ENCODE measurements around the gene MLF1. TPM values are rescaled to one million over a fixed set of nuclear protein-coding genes. Genes with fewer than 3 reads are reported as not detected.

The MLF1 gene
- total RNA-seq, 1 experiment from 2014 or later: 11.9 TPM

GRCh38 chr3:158600787-158601186, 29.8 kb downstream of the MLF1 start:
- ChIA-PET CTCF (no interaction called here), POLR2A (ENCODE audit: unreplicated experiment) (interaction anchor here (0.6 kb wide), 1 partner anchor 125 kb away, joined by 5 read pairs; no protein-coding TSS in a partner anchor)
- Histone ChIP-seq H3K4me1 (ENCODE audit: insufficient read depth, low read length) (no peaks in the 10 kb centered on the region), H3K27ac (ENCODE audit: low read length) (no peak overlapping the region), H4K20me1 (ENCODE audit: low read length) (no peaks in the 10 kb centered on the region), H3K9me2 (replicated peaks; ENCODE audit: low read length) (no peaks in the 10 kb centered on the region), H3K79me2 (ENCODE audit: low read length) (no peaks in the 10 kb centered on the region), H3K36me3 (ENCODE audit: low read depth, low read length) (no peaks in the 10 kb centered on the region), H3K9me3 (ENCODE audit: low read length) (no peaks in the 10 kb centered on the region), H3K4me2 (ENCODE audit: low read length) (no peak overlapping the region), H2AFZ (ENCODE audit: low read length) (no peak overlapping the region), H3K27me3 (ENCODE audit: low read length) (no peaks in the 10 kb centered on the region), H3K4me3 (ENCODE audit: low read length) (no peak overlapping the region), H3K9ac (ENCODE audit: low read length) (no peak overlapping the region), H3F3A (ENCODE audit: low read length, unreplicated experiment) (no peaks in the 10 kb centered on the region)
- BruUV-seq (replicated peaks): no TSS peak
- TF ChIP-seq EZH2 (IDR thresholded peaks at IDR 0.05; ENCODE audit: low read length, unreplicated experiment) (no peak), EZH2phosphoT487 (IDR thresholded peaks at IDR 0.05; ENCODE audit: borderline replicate concordance, low read length) (no peak), CTCF (conservative IDR thresholded peaks at IDR 0.05; ENCODE audit: low read depth, low read length) (no peak)
- ATAC-seq (no peak), DNase-seq (no peak)
- intact Hi-C loops (cut with micrococcal nuclease): no loop called here

GRCh38 chr3:158602227-158602626, 31.2 kb downstream of the MLF1 start:
- Histone ChIP-seq H3K4me2 (ENCODE audit: low read length) (no peak overlapping the region), H3K79me2 (ENCODE audit: low read length) (no peaks in the 10 kb centered on the region), H3K9me2 (replicated peaks; ENCODE audit: low read length) (no peaks in the 10 kb centered on the region), H3K9me3 (ENCODE audit: low read length) (no peaks in the 10 kb centered on the region), H3K9ac (ENCODE audit: low read length) (no peak overlapping the region), H4K20me1 (ENCODE audit: low read length) (no peaks in the 10 kb centered on the region), H3K4me3 (ENCODE audit: low read length) (no peak overlapping the region), H3K27me3 (ENCODE audit: low read length) (no peaks in the 10 kb centered on the region), H3K36me3 (ENCODE audit: low read depth, low read length) (no peaks in the 10 kb centered on the region), H3K27ac (ENCODE audit: low read length) (no peak overlapping the region), H3F3A (ENCODE audit: low read length, unreplicated experiment) (no peaks in the 10 kb centered on the region), H3K4me1 (ENCODE audit: insufficient read depth, low read length) (no peaks in the 10 kb centered on the region), H2AFZ (ENCODE audit: low read length) (no peak overlapping the region)
- no TSS peak for BruUV-seq (replicated peaks)
- ChIA-PET POLR2A (ENCODE audit: unreplicated experiment) (no interaction called here), CTCF (no interaction called here)
- intact Hi-C loops (cut with micrococcal nuclease): no loop called here
- TF ChIP-seq EZH2phosphoT487 (IDR thresholded peaks at IDR 0.05; ENCODE audit: borderline replicate concordance, low read length) (no peak), CTCF (conservative IDR thresholded peaks at IDR 0.05; ENCODE audit: low read depth, low read length) (no peak), EZH2 (IDR thresholded peaks at IDR 0.05; ENCODE audit: low read length, unreplicated experiment) (no peak)
- ATAC-seq: no peak
- DNase-seq: no peak

- Histone ChIP-seq H3K27me3 (ENCODE audit: low read length) (no peaks in the 10 kb centered on the region), H3K9me3 (ENCODE audit: low read length) (peaks cover 20% of the 10 kb centered on the region), H3K79me2 (ENCODE audit: low read length) (no peaks in the 10 kb centered on the region), H3K4me3 (ENCODE audit: low read length) (no peak overlapping the region), H4K20me1 (ENCODE audit: low read length) (no peaks in the 10 kb centered on the region), H3K36me3 (ENCODE audit: low read depth, low read length) (no peaks in the 10 kb centered on the region; the same call in 1 of the 2 replicates), H3K4me1 (ENCODE audit: insufficient read depth, low read length) (no peaks in the 10 kb centered on the region), H2AFZ (ENCODE audit: low read length) (no peak overlapping the region), H3K9ac (ENCODE audit: low read length) (no peak overlapping the region), H3K4me2 (ENCODE audit: low read length) (no peak overlapping the region), H3K9me2 (replicated peaks; ENCODE audit: low read length) (no peaks in the 10 kb centered on the region), H3F3A (ENCODE audit: low read length, unreplicated experiment) (no peaks in the 10 kb centered on the region), H3K27ac (ENCODE audit: low read length) (no peak overlapping the region)
- POLR2A ChIA-PET (ENCODE audit: unreplicated experiment): no interaction called here
- no peak for TF ChIP-seq EZH2phosphoT487 (IDR thresholded peaks at IDR 0.05; ENCODE audit: borderline replicate concordance, low read length)
- no peak for TF ChIP-seq CTCF (conservative IDR thresholded peaks at IDR 0.05; ENCODE audit: low read depth, low read length)
- TF ChIP-seq EZH2 (IDR thresholded peaks at IDR 0.05; ENCODE audit: low read length, unreplicated experiment): no peak
- no peak for DNase-seq
- no peak for ATAC-seq
- intact Hi-C loops (cut with micrococcal nuclease): no loop called here
- CTCF ChIA-PET: no interaction called here
- BruUV-seq (replicated peaks): no TSS peak
Observed at GRCh38 chr3:158617982-158618875, 47.2 kb downstream of the MLF1 start.

All from PC-3 (cell line).